K562 (cell line): ENCODE results near the gene TIMP2. TPM values are rescaled to one million over a fixed set of nuclear protein-coding genes. Genes with fewer than 3 reads are reported as not detected.

ENCODE experiments used
- polyA plus RNA-seq, 8 experiments: library from polyadenylated mRNA; depleted of rRNA in 4 of 8; stranded (reverse) in 5 of 8; unstranded in 3 of 8; fragments of >200 nt; fragmentation: Nextera tagmentation in 2 of 8; fragmentation: Illumina TruSeq in 1 of 8; extraction: Ambion mirVana in 2 of 8; extraction: Trizol in 1 of 8; gene quantifications; 2 replicates each; pipeline versions ENCODE4 v1.2.1 to v1.2.3, GENCODE V29; 2011 to 2014; ENCODE audit warnings: inconsistent platforms in 1 of 8, missing spikeins in 1 of 8
- total RNA-seq, 7 experiments: library from RNA; depleted of rRNA in 6 of 7; stranded (reverse); fragments of >200 nt in 6 of 7; fragmentation: Illumina TruSeq in 2 of 7; extraction: Trizol in 2 of 7; gene quantifications; 2 replicates each; pipeline versions ENCODE4 v1.2.1 to v1.2.3, GENCODE V29; 2011 to 2021; ENCODE audit warnings: low replicate concordance in 1 of 7
- TF ChIP-seq, protein P1 (sequence below), 2 experiments: fragments of 450-650 bp in 1 of 2; sonication (generic) in 1 of 2; formaldehyde crosslinking in 1 of 2; IDR thresholded peaks; 2 replicates each; pipeline versions ENCODE4 v1.7.1 to v1.9.0; 2016 to 2022; ENCODE audit warnings: inconsistent platforms in 1 of 2, mild to moderate bottlenecking in 1 of 2, missing genetic modification reagents in 1 of 2

The TIMP2 gene
- total and polyA plus RNA-seq, 9 of the 15 experiments (the other 6 are each of a cell fraction or from before 2014, with no cell fraction given), result 0.55 TPM; not detected in 8

DNA sequence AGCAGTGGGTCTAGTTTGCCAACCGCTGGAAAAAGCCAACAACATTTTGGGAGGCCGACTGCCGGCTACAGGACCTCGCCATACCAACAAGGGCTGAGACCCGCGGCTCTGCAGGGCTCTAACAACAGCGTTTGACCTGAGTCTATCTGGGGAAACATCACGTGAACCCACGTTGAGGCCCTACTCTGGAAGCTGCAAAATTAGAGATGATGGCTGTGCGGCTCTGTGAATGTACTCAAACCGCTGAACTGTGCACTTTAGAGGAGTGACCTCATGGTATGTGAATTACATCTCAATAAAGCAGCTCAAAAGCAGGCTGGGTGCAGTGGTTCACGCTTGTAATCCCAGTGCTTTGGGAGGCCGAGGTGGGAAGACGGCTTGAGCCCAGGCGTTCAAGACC lies 12.1 kb downstream of the TIMP2 start (continued):
- TF ChIP-seq, protein P1, sequence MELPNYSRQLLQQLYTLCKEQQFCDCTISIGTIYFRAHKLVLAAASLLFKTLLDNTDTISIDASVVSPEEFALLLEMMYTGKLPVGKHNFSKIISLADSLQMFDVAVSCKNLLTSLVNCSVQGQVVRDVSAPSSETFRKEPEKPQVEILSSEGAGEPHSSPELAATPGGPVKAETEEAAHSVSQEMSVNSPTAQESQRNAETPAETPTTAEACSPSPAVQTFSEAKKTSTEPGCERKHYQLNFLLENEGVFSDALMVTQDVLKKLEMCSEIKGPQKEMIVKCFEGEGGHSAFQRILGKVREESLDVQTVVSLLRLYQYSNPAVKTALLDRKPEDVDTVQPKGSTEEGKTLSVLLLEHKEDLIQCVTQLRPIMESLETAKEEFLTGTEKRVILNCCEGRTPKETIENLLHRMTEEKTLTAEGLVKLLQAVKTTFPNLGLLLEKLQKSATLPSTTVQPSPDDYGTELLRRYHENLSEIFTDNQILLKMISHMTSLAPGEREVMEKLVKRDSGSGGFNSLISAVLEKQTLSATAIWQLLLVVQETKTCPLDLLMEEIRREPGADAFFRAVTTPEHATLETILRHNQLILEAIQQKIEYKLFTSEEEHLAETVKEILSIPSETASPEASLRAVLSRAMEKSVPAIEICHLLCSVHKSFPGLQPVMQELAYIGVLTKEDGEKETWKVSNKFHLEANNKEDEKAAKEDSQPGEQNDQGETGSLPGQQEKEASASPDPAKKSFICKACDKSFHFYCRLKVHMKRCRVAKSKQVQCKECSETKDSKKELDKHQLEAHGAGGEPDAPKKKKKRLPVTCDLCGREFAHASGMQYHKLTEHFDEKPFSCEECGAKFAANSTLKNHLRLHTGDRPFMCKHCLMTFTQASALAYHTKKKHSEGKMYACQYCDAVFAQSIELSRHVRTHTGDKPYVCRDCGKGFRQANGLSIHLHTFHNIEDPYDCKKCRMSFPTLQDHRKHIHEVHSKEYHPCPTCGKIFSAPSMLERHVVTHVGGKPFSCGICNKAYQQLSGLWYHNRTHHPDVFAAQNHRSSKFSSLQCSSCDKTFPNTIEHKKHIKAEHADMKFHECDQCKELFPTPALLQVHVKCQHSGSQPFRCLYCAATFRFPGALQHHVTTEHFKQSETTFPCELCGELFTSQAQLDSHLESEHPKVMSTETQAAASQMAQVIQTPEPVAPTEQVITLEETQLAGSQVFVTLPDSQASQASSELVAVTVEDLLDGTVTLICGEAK (IDR thresholded peaks at IDR 0.05), result no peak
- TF ChIP-seq, protein P1 (CRISPR knock-in tag; IDR thresholded peaks at IDR 0.05), result no peak
